ENCODE data around the gene RFC5.
"Not testable (repeated sequence)": the region's sequence is repeated elsewhere in the genome, so short reads cannot be mapped to it uniquely, and the experiment has no call there.

The RFC5 gene

DNA sequence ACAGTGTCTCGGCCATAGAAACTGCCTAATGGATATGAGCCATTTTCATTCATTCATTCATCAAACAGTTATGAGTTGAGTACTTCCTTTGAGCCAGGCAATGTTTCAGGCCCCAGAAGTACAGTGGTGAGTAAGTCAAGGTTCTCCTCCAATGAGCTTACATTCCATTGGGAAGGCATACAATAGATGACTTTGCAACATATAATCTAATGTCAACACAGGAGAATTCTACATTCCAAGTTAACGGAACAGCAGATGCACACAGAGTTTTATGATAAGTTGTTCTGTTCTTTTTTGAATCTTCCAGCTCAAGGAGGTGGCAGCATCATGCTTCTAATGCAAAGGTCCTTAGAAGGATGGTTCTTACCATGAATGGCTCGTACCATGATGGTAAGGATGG is 3.2 kb upstream of the RFC5 start:
- in situ Hi-C loops (cut with MboI; ENCODE audit: low sequenced_read_pairs): no loop called here

DNA sequence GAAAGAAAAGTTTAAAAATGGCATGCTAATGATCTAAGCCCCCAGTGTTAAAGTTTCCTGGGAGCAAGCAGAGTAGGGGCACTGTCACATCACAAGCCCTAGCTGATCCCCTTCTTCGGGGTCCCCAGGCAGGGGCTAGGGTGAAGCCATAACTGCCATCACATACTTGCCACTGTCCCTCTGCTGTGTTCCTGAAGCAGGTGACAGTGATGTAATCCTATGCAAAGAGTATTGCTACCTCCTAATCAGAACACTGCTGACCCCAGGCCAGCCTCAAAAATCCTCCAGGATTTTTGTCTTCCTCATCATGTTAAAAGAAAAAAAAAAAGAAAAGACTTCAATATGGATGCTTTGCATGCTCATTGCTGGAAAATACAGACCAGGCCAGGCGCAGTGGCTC is 1.2 kb upstream of the RFC5 start:
- in situ Hi-C loops (cut with MboI; ENCODE audit: low sequenced_read_pairs): no loop called here

DNA sequence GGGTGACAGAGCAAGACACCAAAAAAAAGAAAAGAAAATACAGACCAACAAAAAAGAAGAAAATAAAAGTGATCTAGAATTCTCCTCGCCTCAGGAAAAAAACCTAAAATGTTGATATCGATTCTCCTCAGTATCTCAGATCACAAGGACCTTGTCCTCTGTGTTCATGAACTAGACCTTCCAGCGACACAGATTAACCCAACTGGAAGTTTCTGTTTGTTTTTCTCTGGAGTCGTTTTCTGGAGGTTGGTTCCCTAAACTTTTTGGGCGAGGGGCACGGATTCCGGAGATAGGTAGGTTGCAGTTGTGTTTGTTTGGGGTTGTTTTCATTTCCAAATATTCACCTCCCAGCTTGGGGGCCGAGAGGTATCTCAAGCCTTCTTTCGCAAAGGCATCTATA is 559 bp upstream of the RFC5 start:
- in situ Hi-C loops (cut with MboI; ENCODE audit: low sequenced_read_pairs): no loop called here

DNA sequence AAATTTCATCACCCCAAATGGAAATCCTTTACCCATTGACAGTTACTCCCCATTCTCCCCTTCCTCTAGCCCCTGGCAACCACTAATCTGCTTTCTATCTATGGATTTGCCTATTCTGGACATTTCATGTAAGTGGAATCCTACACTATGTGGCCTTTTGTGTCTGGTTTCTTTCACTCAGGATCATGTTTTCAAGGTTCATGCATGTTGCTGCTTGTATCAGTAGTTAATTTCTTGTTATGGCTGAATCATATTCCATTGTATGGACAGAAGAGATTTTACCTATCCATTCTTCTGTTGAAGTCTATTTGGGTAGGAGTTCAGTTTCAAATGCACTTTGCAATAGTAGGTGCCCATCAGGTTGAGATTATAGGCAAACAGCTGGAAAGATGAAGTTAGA is 1.4 kb downstream of the RFC5 start:
- in situ Hi-C loops (cut with MboI; ENCODE audit: low sequenced_read_pairs): no loop called here

DNA sequence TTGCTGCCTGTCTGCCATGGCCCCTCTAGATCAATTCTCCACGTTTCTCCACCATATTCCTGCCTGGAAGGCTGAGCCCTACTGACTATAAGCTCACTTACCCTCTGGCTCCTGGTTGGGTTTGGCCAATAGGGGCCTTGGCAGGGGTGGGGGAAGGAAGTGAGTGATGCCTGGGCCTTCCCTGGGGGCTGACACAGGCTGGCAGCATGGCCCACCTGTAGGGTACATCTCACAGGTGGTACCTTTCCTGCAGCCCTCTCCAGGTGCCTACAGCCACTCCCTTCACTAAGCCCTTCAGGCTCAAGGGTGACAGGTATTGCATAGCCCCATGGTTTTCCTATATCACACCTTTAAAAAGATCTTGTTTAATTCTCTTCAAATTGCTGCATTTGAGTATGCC is 3.5 kb downstream of the RFC5 start:
- in situ Hi-C loops (cut with MboI; ENCODE audit: low sequenced_read_pairs): no loop called here

DNA sequence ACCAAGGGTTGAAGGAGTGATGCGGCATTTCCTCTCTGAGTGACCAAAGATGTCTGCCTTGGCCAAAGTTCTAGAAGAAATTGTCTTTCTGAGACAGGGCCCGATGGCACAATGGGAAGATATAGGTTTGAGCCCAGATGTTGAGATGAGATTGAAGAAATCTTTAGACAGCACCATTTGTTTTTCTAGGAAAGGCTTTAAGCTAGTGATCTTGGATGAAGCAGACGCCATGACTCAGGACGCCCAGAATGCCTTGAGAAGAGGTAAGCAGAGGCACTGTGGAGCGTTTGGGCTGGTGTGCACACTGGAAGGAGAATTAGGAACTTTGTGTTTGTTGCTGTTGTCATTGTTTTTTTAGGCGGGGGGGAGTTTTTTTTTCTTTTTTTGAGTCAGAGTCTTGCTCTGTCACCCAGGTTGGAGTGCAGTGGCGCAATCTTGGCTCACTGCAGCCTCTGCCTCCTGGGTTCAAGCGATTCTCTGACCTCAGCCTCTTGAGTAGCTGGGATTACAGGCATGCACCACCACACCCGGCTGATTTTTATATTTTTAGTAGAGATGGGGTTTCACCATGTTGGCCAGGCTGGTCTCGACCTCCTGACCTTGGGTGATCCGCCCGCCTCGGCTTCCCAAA is 5.7 kb downstream of the RFC5 start:
- in situ Hi-C loops (cut with MboI; ENCODE audit: low sequenced_read_pairs): not testable (repeated sequence)

DNA sequence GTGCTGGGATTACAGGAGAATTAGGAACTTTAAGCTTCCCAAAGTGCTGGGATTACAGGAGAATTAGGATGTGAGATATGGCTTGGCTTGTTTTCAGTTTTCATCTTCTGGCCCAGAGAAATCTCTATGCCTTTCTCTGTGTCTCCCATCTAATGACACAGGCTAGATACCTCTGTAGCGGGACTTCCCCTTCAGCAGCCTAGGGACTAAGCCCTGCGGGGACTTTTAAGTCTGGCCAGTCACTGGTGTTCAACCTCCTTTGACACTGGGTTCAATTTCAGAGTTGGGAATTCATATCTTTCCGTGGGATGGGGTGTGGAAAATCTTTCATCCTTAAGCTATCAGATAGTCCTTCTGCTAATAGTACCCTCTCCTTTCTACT is 6.2 kb downstream of the RFC5 start:
- in situ Hi-C loops (cut with MboI; ENCODE audit: low sequenced_read_pairs): no loop called here

DNA sequence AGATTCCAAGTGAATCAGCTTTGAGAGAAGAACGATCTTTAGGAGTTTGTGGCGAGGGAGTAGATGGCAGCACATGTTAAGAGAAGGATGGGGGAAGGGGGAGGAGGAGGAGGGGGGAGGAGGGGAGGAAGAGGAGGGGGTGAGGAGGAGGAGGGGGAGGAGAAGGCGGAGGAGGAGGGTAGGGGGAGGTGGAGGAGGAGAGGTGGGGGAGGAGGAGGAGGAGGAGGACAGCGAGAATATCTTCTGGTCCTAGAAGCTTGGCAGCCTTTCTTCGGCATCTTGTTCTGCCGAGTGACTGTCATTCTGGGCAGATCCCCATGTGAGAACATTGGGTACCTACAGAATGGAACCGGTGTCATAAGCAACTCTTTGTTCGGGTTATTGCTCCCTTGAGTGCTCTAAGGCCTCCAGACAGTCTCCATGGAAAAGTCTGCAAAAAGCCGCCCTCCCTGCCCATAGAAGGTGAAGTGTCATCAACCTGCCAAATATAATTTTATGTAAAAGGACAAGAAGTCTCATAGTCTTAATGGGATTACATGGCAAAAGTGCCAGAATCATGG is 6.9 kb downstream of the RFC5 start:
- in situ Hi-C loops (cut with MboI; ENCODE audit: low sequenced_read_pairs): no loop called here

DNA sequence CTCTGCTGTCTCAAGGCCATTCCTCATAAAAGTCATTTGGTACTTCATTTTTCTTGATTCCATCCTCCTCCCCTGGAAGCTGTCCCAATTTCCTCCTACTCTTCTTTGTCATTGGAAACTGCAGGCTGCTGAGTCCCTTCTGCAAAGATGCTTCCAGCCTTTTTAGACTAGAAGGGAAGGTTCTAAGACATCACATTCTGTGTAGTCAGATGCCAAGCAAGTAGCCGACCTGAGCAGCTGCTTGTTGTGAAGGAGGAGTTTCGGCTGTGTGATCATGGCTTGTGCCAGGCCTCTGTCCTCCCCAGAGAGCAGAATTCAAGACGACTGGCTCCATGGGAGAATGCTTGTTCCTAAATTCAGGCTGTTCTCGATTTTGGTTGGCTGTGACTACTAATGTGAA is 8.7 kb downstream of the RFC5 start:
- in situ Hi-C loops (cut with MboI; ENCODE audit: low sequenced_read_pairs): no loop called here

DNA sequence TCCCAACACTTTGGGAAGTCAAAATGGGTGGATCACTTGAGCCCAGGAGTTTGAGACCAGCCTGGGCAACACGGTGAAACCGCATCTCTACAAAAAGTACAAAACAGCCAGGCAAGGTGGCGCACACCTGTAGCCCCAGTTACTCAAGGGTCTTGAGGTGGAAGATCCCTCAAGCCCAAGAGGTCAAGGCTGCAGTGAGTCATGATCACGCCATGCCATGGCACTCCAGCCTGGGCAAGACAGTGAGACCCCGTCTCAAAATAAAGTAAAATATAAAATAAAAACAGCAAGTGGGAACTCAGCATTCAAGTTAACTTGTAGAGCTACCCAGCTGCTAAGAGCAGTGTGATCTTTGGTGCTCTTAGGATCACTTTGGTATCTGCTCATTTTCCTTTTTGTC is 12.7 kb downstream of the RFC5 start:
- in situ Hi-C loops (cut with MboI; ENCODE audit: low sequenced_read_pairs): no loop called here

DNA sequence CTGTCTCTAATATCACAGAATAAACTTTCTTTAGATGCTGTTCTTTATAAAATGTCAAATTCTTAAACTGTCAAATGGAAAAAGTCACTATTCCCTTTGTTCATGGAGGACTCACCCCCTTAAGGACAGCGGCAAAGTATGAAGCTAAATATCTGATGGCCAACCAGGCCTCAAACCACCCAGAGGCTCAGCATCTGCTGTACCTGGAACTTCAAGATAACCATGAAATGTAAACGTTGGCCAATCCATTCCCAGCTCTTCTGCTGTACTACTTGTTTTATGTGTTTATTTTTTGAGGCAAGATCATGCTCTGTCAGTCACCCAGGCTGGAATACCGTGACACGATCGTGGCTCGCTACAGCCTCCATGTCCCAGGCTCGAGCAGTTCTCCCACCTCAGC is 15.7 kb downstream of the RFC5 start:
- in situ Hi-C loops (cut with MboI; ENCODE audit: low sequenced_read_pairs): no loop called here

DNA sequence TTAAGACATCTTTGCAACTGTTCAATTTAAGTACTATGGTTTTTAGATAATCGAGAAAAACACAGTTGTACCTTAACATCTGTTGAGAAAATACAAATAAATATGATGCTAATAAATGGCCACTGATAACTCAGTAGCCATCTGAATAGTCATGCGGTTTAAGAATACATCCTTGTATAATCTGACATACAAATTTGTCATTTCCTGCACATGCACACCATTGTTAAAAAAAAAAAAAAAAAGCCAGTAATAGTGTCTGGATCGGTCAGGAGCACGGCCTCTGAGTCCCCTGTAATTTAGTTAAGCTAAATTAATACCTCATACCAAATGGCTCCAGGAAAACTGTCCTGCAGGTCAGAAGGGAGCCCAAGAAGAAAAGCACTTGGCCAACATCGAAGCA is 16.8 kb downstream of the RFC5 start:
- in situ Hi-C loops (cut with MboI; ENCODE audit: low sequenced_read_pairs): no loop called here

DNA sequence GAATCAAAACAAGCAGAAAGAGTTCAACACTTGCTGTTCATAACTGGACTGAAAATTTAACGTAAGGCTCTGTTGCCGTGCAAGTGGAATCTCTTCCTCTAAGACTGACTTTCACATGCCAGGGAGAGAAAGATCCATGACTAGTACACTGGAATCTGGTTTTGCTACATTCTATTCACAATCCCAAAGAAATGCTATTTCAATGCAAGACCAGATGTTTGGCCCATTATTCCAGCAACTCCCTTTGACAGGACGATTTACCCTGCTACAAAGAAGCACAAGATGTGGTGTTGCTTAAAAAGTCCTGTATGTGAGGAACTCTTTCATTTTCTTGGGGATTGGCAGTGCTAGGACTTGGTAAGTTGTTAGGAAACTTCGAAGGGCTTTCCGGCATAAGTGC is 17.4 kb downstream of the RFC5 start:
- in situ Hi-C loops (cut with MboI; ENCODE audit: low sequenced_read_pairs): no loop called here

DNA sequence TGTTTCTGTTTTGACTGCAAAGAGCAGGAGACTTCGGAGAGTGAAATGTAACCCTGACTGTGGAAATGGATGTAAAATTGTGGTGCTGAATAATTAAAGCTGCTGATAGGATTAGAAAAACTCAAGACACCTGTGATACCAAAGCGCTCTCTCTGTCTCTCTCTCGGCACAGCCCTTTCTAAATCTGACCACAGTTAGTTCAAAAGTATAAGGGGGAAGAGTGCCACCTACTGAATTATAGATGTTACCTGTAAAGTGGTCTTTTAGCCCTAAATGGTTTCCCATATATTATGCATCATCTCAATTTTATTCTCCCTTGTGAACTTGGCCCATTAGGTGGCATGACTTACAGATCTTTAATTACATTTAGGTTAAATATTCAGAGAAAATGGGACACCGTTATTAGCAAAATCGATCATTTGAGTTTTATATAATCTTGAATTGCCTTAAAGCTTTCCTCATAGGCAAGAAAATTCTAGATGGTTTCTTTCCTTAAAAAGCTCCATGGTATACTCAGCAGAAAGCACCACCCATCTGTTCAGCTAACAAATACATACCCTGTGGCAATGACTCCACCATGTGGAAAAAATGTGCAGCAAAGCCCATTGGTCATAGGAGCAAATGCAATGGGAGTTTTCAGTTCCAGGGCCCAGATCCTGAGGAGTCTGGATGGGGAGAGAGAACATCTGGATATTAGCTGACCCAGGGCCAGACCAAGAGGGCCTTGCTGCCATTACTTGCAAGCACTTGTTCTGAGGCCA is 18.1 kb downstream of the RFC5 start:
- in situ Hi-C loops (cut with MboI; ENCODE audit: low sequenced_read_pairs): no loop called here

DNA sequence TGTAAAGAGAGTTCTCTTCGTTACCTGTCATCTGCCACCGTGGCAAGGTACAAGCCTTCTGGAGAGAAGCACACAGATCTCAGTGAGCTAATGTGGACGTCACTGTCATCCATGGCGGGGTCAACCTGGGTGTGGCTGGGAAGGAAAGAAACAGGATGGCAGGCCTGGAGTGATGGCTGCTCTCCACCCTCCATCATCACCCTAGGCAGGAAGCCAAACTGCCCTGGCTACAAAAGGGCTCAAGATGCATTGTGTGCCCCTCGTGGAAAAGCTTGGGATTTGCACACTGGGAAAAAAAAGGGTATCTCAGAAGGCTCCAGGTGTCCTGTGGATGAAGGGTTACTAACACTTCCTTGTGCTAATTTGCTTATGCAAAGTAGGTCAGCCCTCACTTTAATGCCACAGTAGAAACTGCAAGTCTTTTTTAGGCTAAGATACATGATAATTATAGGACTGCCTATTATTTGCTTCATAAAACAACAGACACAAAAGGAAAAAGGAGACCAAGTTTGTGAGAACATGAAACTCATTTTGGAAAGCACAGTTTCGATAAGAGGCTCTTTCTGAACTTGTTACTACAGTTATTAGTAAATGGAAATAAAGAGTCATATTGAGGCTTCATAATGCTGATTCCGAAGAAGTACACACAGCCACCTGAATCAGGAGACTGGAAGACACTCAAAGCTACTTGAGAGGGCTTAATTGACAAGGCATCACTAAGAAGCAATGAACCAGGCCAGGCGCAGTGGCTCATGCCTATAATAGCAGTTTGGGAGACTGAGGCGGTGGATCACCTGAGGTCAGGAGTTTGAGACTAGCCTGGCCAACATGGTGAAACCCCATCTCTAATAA is 18.9 kb downstream of the RFC5 start:
- in situ Hi-C loops (cut with MboI; ENCODE audit: low sequenced_read_pairs): no loop called here

DNA sequence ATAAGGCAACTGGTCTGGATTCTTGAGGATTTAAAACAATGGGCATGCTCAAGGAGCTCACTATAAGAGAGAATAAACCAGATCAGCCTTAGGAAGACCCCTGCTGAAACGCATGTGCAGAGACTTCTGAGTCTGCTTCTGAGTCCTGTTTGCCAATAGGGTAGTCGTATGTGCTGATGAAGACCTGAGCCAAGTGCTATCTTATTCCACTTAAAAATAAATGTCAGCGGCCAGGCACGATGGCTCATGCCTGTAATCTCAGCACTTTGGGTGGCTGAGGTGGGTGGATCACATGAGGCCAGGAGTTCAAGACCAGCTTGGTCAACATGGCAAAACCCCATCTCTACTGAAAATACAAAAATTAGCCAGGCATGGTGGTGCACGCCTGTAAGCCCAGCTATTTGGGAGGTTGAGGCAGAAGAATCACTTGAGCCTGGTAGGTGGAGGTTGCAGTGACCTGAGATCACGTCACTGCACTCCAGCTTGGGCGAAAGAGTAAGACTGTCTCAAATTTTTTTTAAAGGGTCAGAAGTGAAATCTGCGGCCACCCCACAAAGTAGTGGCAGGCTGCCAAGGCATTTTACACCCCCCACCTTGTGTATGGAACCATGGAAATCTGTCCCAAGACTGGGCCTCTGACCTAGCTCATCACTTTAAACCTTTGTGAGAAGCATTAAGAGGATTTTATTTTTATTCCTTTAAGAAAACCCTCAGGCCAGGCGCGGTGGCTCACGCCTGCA is 20.3 kb downstream of the RFC5 start:
- in situ Hi-C loops (cut with MboI; ENCODE audit: low sequenced_read_pairs): no loop called here

DNA sequence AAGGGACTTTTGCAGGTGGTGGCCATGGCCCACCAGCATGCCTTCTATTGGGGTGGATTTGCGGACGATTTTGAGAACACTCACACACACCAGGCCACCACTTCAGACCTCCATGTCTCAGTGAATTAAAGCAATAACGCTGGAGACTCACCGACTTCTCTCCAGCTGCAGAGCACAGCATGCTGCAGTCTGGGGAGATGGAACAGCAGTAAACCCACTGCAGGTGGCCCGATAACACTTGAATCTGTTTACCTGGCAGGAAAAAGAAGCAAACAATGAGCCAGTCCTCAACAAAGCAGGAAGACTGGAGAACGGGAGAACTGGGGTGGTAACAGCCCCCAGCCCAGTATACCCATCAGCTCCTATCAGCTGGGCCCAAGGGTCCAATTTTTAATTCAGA is 21.6 kb downstream of the RFC5 start:
- in situ Hi-C loops (cut with MboI; ENCODE audit: low sequenced_read_pairs): no loop called here

DNA sequence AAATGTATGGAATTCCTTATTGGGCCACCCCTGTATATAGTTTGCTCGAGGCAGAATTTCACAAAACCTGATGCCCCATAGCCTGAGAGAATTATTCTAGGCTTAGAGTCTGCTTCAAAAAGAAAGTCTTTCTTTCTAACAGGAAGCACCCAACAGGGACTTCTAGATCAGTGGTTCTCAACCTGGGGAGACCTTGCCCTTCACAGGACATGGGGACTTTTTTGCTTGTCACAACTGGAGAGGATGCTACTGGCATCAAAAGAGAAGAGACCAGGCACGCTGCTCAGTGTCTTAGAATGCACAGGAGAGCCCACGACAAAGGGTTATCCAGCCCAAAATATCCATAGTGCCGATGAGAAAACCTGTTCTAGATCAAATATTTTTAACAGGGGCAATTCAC is 25.6 kb downstream of the RFC5 start:
- in situ Hi-C loops (cut with MboI; ENCODE audit: low sequenced_read_pairs): no loop called here

DNA sequence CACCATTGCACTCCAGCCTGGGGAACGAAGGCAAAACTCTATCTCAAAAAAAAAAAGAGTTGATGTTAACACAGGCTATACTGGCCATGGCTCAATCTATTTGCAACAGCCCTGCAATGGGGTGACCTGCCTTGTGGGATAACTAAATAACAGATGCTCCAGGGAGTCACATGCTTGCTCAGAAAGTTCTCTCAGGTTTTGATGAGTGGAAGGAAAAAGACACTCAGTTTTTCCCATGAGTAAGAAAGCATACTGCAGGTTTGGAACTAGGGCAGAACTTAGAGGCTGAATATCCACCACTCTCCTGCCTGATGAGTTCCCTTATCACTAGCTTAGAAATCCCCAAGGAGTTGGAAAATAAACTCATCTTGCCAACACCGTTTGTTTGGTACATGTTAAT is 27.6 kb downstream of the RFC5 start:
- in situ Hi-C loops (cut with MboI; ENCODE audit: low sequenced_read_pairs): no loop called here

DNA sequence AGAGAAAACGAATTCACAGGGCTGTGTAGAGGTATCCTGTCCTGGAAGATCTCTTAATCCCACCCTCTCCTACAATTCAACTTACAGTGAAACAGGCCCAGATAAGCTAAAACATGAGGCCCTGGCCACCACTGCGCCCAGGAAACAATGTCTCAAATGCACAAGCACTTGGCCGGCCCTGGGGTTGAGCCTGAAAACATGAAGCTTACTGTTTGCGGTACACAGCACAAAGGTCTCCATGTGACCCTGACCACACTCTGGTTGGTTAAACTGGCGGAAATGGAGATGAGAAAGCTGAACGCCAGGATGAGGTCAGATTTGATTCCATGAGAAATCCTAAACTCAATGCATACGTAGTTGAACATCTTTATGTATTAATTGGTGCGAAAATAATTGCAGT is 28.1 kb downstream of the RFC5 start:
- in situ Hi-C loops (cut with MboI; ENCODE audit: low sequenced_read_pairs): no loop called here

DNA sequence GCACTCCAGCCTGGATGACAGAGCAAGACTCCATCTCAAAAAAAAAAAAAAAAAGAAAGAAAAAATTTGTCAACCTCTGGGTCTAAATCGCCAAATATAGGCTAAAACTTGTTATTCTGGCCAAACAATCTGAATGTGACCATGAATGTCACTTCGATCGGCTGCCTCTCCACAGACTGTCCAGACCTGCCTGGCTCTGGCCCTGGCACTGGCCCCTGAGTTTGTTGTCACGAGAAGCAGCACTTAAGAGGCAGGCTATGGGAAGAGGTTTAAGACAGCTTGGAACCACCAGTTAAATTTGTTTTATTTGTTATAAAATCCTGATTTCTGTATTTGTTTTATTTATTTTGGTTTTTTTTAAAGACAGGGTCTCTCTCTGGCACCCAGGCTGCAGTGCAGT is 29.9 kb downstream of the RFC5 start:
- in situ Hi-C loops (cut with MboI; ENCODE audit: low sequenced_read_pairs): no loop called here

All from HL-60/S4 (cell line).